T47D (cell line): ENCODE results near the gene PUS1.
"Not testable (repeated sequence)": the region's sequence is repeated elsewhere in the genome, so short reads cannot be mapped to it uniquely, and the experiment has no call there.

ENCODE experiments used
- DNase-seq, 2 experiments: peaks; one replicate each; pipeline versions ENCODE4 v3.0.0 to v3.0.0-alpha.2; 2011 to 2012; ENCODE audit warnings: low read depth in 1 of 2, low spot score in 1 of 2
- JUND ChIP-seq: IDR thresholded peaks from 2 replicates; pipeline ENCODE4 v1.6.1; 2012; ENCODE audit warnings: low read depth
- in situ Hi-C: cut with HindIII; loops from 2 replicates; pipeline ENCODE4 v1.10.0; 2016; ENCODE audit warnings: low sequenced_read_pairs, low pct_unique_long_range_greater_than_20kb

PUS1 gene

GRCh38 chr12:131928711-131929580 lies at the start of gene PUS1:
Gene PUS1 (plus strand): TSS chr12:131929276. CDS start chr12:131929723, 447 bp downstream.
- in situ Hi-C loops = no loop called here
- peak; percentile 98 for DNase-seq
- no peak for TF ChIP-seq JUND

DNA sequence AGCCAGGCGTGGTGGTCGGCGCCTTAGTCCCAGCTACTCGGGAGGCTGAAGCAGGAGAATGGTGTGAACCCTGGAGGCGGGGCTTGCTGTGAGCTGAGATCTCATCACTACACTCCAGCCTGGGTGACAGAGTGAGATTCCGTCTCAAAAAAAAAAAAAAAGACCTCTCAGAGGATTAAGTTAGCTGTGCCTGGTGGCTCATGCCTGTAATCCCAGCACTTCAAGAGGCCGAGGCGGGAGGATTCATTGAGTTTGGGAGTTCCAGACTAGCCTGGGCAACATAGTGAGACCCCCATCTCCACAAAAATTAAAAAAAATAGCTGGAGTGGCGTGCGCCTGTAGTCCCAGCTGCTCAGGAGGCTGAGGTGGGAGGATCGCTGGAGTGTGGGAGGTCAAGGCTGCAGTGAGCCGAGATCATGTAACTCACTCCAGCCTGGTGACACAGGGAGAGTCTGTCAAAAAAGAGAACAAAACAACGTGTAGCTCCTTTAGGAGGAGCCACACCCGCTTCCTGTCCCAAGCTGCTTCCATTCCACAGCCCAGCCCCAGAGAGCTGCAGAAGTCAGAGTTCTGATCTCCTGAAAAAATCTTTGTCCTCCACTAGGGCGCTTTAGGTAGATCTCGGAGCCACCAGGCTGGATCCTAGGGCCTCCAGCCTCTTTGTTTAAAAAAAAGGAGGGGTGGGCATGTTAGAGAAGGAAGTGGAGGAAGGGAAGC lies 46.1 kb upstream of the PUS1 start:
- no peak for TF ChIP-seq JUND
- in situ Hi-C loops = no loop called here
- DNase-seq = no peak

DNA sequence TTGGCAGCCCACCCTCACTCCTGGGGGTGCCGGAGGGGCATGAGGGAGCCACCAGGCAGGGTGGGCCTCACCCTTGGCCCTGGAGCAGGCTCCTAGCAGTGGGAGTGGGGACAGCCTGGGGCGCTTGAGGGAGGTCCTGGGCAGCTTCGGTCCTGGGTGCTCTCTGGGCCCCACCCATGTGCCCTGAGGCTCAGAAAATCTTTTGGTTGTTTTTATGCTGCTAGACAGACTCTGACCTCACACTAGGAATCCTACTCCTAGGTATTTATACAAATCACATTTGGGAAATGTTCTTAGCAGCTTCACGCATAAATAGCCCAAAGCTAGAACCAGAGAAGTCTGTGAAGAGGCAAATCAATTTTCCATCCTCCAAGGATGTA lies 45.6 kb upstream of the PUS1 start:
- no peak for DNase-seq
- no peak for TF ChIP-seq JUND
- in situ Hi-C loops = no loop called here

DNA sequence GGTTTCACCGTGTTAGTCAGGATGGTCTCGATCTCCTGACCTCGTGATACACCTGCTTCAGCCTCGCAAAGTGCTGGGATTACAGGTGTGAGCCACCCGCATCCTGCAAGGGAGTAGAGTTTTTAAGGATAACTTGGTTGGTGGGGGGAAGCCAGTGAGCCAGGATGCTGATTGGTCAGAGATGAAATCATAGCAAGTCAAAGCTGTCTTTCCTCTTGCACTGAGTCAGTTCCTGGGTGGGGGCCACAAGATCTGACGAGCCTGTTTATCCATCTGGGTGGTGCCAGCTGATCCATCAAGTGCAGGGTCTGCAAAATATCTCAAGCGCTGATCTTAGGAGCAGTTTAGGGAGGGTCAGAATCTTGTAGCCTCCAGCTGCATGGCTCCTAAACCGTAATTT lies 44.0 kb upstream of the PUS1 start:
- in situ Hi-C loops, DNase-seq: not testable (repeated sequence)

GRCh38 chr12:131885543-131886057 lies 43.5 kb upstream of the PUS1 start:
- TF ChIP-seq JUND = no peak
- in situ Hi-C loops = no loop called here
- DNase-seq = no peak

GRCh38 chr12:131891722-131892121 lies 37.4 kb upstream of the PUS1 start:
- DNase-seq, in situ Hi-C loops: not testable (repeated sequence)

GRCh38 chr12:131892711-131893604 lies 36.1 kb upstream of the PUS1 start:
- TF ChIP-seq JUND = no peak
- in situ Hi-C loops = no loop called here

DNA sequence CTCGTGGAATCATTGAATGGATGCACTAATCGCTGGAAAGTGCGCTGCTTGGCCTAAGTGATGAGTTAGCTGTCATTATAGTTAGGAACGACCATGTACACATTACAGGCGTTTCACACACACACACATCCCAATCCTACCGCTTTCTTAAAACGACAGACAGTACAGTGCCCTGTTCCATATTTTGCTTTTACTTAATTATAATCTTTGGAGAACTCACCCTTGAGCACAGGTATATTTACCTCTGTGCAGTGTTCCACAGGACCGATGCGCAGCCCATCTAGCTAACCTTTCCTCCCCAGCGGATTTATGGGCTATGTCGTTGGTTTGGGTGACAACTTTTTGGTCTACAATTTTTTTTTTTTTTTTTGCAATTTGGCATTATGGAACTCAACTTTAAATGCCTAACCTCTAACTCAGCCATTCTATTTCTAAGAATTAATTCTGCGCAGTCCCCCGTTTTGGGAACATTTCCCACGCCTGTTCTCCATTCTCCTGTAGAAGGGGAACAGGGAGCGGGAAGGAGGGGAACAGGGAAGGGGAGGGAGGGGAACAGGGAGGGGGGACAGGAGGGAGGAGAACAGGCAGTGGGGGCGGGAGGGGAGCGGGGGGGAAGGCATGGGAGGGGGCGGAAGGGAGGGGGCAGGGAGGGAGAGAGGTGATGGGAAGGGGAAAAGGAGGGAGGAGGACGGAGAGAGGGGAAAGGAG lies 35.3 kb upstream of the PUS1 start:
- TF ChIP-seq JUND = no peak
- DNase-seq = peak in 1 of 2 experiments; percentile 14

More at GRCh38 chr12:131892711-131893604, 36.1 kb upstream of the PUS1 start:
- DNase-seq = no peak

GRCh38 chr12:131894313-131894860 lies 34.7 kb upstream of the PUS1 start, which contains the start of gene ULK1:
Gene ULK1 (plus strand): TSS chr12:131894622. CDS start chr12:131895002, 380 bp downstream.
- in situ Hi-C loops = no loop called here
- peak; percentile 93 to 99 for DNase-seq
- no peak for TF ChIP-seq JUND

More for the DNA sequence above, 35.3 kb upstream of the PUS1 start:
- in situ Hi-C loops = no loop called here

DNA sequence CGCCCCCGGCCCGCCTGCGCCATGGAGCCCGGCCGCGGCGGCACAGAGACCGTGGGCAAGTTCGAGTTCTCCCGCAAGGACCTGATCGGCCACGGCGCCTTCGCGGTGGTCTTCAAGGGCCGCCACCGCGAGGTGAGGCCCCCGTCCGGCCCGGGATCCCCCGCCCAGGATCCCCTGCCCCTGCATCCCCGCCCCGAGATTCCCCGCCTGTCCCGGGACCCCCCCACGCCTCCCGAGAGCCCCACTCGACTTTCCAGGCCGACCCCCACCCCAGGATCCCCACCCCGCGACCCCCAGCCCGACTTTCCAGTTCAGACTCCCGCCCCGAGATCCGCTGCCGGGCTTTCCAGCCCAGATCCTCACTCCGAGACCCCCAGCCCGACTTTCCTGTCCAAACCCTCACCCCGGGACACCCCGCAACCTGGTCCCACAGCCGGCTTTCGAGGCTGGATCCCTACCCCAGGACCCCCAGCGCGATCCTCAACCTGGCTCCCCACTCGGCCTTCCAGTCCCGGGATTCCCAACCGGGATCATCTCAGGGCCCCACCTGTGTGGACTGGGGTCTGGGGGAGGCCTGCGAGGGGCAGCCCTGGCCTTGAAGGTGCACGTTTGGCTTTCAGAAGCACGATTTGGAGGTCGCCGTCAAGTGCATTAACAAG lies 34.0 kb upstream of the PUS1 start:
- peak in 1 of 2 experiments; percentile 39 for DNase-seq
- in situ Hi-C loops = no loop called here
- TF ChIP-seq JUND = no peak

GRCh38 chr12:131895640-131896079 lies 33.4 kb upstream of the PUS1 start:
- in situ Hi-C loops = no loop called here
- no peak for TF ChIP-seq JUND
- DNase-seq = peak in 1 of 2 experiments; percentile 26
